IMR-90 (cell line): Measurements from ENCODE around the gene PPBP. TPM values are rescaled to one million over a fixed set of nuclear protein-coding genes. Genes with fewer than 3 reads are reported as not detected.

ENCODE experiments used
- ATAC-seq: fragments of 200-7000 bp; cut with Tn5 transposase; 2 replicates; pipeline ENCODE4 v1.9.1; 2020; ENCODE audit warnings: low read depth, mild to moderate bottlenecking, moderate library complexity
- BruUV-seq: library from RNA; stranded (reverse); fragments of 400-500 nt; replicated peaks from 2 replicates; lab custom pipeline; 2021; lab: Mats Ljungman, UMichigan
- CTCF ChIA-PET: fragments of 300-600 bp; formaldehyde crosslinking; extraction: SDS; loops from one replicate; lab custom pipeline; 2021; ENCODE audit warnings: antibody characterized with exemption; lab: Yijun Ruan, JAX
- POLR2A ChIA-PET: fragments of 300-600 bp; sonication (Branson Sonifier 250); formaldehyde crosslinking; loops from one replicate; lab custom pipeline; 2022; ENCODE audit warnings: antibody characterized with exemption; ENCODE audit not compliant: unreplicated experiment; lab: Charles Lee
- DNase-seq: peaks from one replicate; pipeline ENCODE4 v3.0.0; 2013
- H2AFZ ChIP-seq: replicated peaks from 2 replicates; pipeline ENCODE3; 2013; ENCODE audit warnings: low read length, mild to moderate bottlenecking; ENCODE audit not compliant: poor library complexity
- H2AK5ac ChIP-seq: 2 replicates; pipeline ENCODE4 v1.6.1; 2013; ENCODE audit warnings: low read depth, low read length, inconsistent platforms
- H2AK9ac ChIP-seq: replicated peaks from 2 replicates; pipeline ENCODE3; 2013; ENCODE audit warnings: mild to moderate bottlenecking, low read depth, low read length, moderate library complexity; ENCODE audit not compliant: poor library complexity
- H2BK120ac ChIP-seq: 2 replicates; pipeline ENCODE4 v1.6.1; 2013; ENCODE audit warnings: low read depth, low read length, inconsistent platforms
- H2BK15ac ChIP-seq: 3 replicates; pipeline ENCODE4 v1.6.1; 2013; ENCODE audit warnings: low read depth, low read length, inconsistent platforms
- H2BK20ac ChIP-seq: 2 replicates; pipeline ENCODE4 v1.6.1; 2013; ENCODE audit warnings: low read depth, mild to moderate bottlenecking, inconsistent platforms, low read length, moderate library complexity
- H2BK5ac ChIP-seq: 2 replicates; pipeline ENCODE4 v1.6.1; 2013; ENCODE audit warnings: mild to moderate bottlenecking, low read depth, low read length, inconsistent platforms; ENCODE audit not compliant: poor library complexity, severe bottlenecking
- H3K14ac ChIP-seq: replicated peaks from 2 replicates; pipeline ENCODE4 v1.6.1; 2013; ENCODE audit warnings: low read depth, low read length, inconsistent platforms
- H3K18ac ChIP-seq: 2 replicates; pipeline ENCODE4 v1.6.1; 2013; ENCODE audit warnings: low read depth, low read length, control low read depth
- H3K23ac ChIP-seq: 2 replicates; pipeline ENCODE4 v1.6.1; 2013; ENCODE audit warnings: low read depth, low read length, inconsistent platforms
- H3K27ac ChIP-seq: 2 replicates; pipeline ENCODE4 v1.5.1; 2013; ENCODE audit warnings: mild to moderate bottlenecking, control low read depth, low read length; ENCODE audit not compliant: insufficient read depth
- H3K27me3 ChIP-seq: 2 replicates; pipeline ENCODE4 v1.6.1; 2013; ENCODE audit warnings: low read length; ENCODE audit not compliant: control insufficient read depth, insufficient read depth
- H3K36me3 ChIP-seq: 2 replicates; pipeline ENCODE4 v1.6.1; 2013; ENCODE audit warnings: low read length, mixed read lengths; ENCODE audit not compliant: control insufficient read depth, insufficient read depth
- H3K4ac ChIP-seq: 2 replicates; pipeline ENCODE4 v1.6.1; 2013; ENCODE audit warnings: low read depth, low read length, inconsistent platforms
- H3K4me1 ChIP-seq: 2 replicates; pipeline ENCODE4 v1.6.1; 2013; ENCODE audit warnings: low read length, mixed read lengths; ENCODE audit not compliant: control insufficient read depth, insufficient read depth
- H3K4me2 ChIP-seq: 2 replicates; pipeline ENCODE4 v1.6.1; 2013; ENCODE audit warnings: low read depth, mild to moderate bottlenecking, control low read depth, low read length, moderate library complexity
- H3K4me3 ChIP-seq: 2 replicates; pipeline ENCODE4 v1.5.1; 2013; ENCODE audit warnings: low read depth, mild to moderate bottlenecking, control low read depth, low read length, moderate library complexity; ENCODE audit not compliant: insufficient read depth
- H3K56ac ChIP-seq: 2 replicates; pipeline ENCODE4 v1.6.1; 2013; ENCODE audit warnings: low read length, inconsistent platforms; ENCODE audit not compliant: insufficient read depth; ENCODE audit errors: extremely low read depth
- H3K79me1 ChIP-seq, 2 experiments: 2 replicates each; pipeline ENCODE4 v1.6.1; 2013; ENCODE audit warnings: low read length in 2 of 2, inconsistent platforms in 1 of 2, low read depth in 1 of 2
- H3K9ac ChIP-seq: 2 replicates; pipeline ENCODE4 v1.6.1; 2013; ENCODE audit warnings: low read depth, low read length, control low read depth
- H3K9me1 ChIP-seq: 2 replicates; pipeline ENCODE4 v1.6.1; 2013; ENCODE audit warnings: low read length, inconsistent platforms; ENCODE audit not compliant: insufficient read depth
- H3K9me3 ChIP-seq: 2 replicates; pipeline ENCODE4 v1.6.1; 2013; ENCODE audit warnings: low read length; ENCODE audit not compliant: control insufficient read depth, insufficient read depth
- H4K20me1 ChIP-seq: 2 replicates; pipeline ENCODE4 v1.6.1; 2013; ENCODE audit warnings: low read length, inconsistent platforms; ENCODE audit not compliant: insufficient read depth
- H4K5ac ChIP-seq: 2 replicates; pipeline ENCODE4 v1.6.1; 2013; ENCODE audit warnings: mild to moderate bottlenecking, low read depth, low read length, control low read depth
- H4K8ac ChIP-seq, 2 experiments: 2 replicates each; pipeline ENCODE4 v1.6.1; 2013; ENCODE audit warnings: low read depth in 2 of 2, low read length in 2 of 2, control low read depth in 1 of 2, inconsistent platforms in 1 of 2
- H4K91ac ChIP-seq: 2 replicates; pipeline ENCODE4 v1.6.1; 2013; ENCODE audit warnings: low read depth, low read length, inconsistent platforms; ENCODE audit not compliant: insufficient read depth
- BHLHE40 ChIP-seq: fragments of 150-350 bp; IDR thresholded peaks from 2 replicates; pipeline ENCODE4 v1.6.1; 2016; ENCODE audit warnings: mild to moderate bottlenecking, low read depth, low read length
- CEBPB ChIP-seq: IDR thresholded peaks from 2 replicates; pipeline ENCODE4 v1.6.1; 2012; ENCODE audit warnings: low read depth, low read length, improper control_type of control experiment
- CHD1 ChIP-seq: IDR thresholded peaks from 2 replicates; pipeline ENCODE4 v1.6.1; 2012; ENCODE audit warnings: low read depth, low read length, improper control_type of control experiment
- ELK1 ChIP-seq: fragments of 150-350 bp; IDR thresholded peaks from 2 replicates; pipeline ENCODE4 v1.6.1; 2016; ENCODE audit warnings: low read depth, mild to moderate bottlenecking, low read length, moderate library complexity, borderline replicate concordance
- FOS ChIP-seq: fragments of 150-350 bp; IDR thresholded peaks from 2 replicates; pipeline ENCODE4 v1.6.1; 2016; ENCODE audit warnings: low read depth, low read length
- MAFK ChIP-seq: IDR thresholded peaks from 2 replicates; pipeline ENCODE4 v1.6.1; 2012; ENCODE audit warnings: low read depth, low read length, improper control_type of control experiment
- MAZ ChIP-seq: IDR thresholded peaks from 2 replicates; pipeline ENCODE4 v1.6.1; 2012; ENCODE audit warnings: low read depth, mild to moderate bottlenecking, low read length, improper control_type of control experiment, moderate library complexity, borderline replicate concordance
- NFE2L2 ChIP-seq: fragments of 150-350 bp; IDR thresholded peaks from 2 replicates; pipeline ENCODE4 v1.6.1; 2016; ENCODE audit warnings: low read depth, mild to moderate bottlenecking, low read length
- POLR2A ChIP-seq: IDR thresholded peaks from 2 replicates; pipeline ENCODE4 v1.6.1; 2012; ENCODE audit warnings: mild to moderate bottlenecking, low read depth, low read length
- RCOR1 ChIP-seq: IDR thresholded peaks from 2 replicates; pipeline ENCODE4 v1.6.1; 2012; ENCODE audit warnings: mild to moderate bottlenecking, low read length, improper control_type of control experiment; ENCODE audit not compliant: insufficient replicate concordance
- WGBS, 2 experiments: methylation state at CpG; one replicate each; pipeline versions ENCODE4 v1.1.5 to v1.1.7; 2013; ENCODE audit warnings: missing lambda C conversion rate in 2 of 2; ENCODE audit not compliant: insufficient read length in 1 of 2; ENCODE audit errors: extremely low coverage in 2 of 2; 5-methylcytosine and 5-hydroxymethylcytosine counted together
- dilution Hi-C: fragments of 300-500 bp; cut with HindIII; formaldehyde crosslinking; loops from one replicate; pipeline ENCODE4 v1.14.3; 2018; ENCODE audit warnings: low sequenced_read_pairs; ENCODE audit not compliant: unreplicated experiment
- in situ Hi-C: fragments of 300-500 bp; cut with MboI; formaldehyde crosslinking; loops from 3 replicates; pipeline ENCODE4 v1.14.3; 2019; ENCODE audit warnings: low sequenced_read_pairs, inconsistent platforms, mixed read lengths
- intact Hi-C: fragments of 100-400 bp; cut with micrococcal nuclease; formaldehyde crosslinking; loops from 2 replicates; pipeline ENCODE4 v1.10.0; 2022
- polyA plus RNA-seq, 3 experiments: library from polyadenylated mRNA; depleted of rRNA; stranded (reverse); fragments of >200 nt; gene quantifications; 2 replicates each; pipeline ENCODE4 v1.2.3, GENCODE V29; 2012; ENCODE audit warnings: low replicate concordance in 1 of 3
- total RNA-seq: library from RNA; depleted of rRNA; stranded (reverse); fragments of >200 nt; gene quantifications from 2 replicates; pipeline ENCODE4 v1.2.3, GENCODE V29; 2012
- TF ChIP-seq, protein P1 (sequence below): conservative IDR thresholded peaks from 2 replicates; pipeline ENCODE4 v1.5.1; 2012; ENCODE audit warnings: mild to moderate bottlenecking, low read depth, low read length, improper control_type of control experiment
- TF ChIP-seq, protein P2 (sequence below): fragments of 150-350 bp; IDR thresholded peaks from 2 replicates; pipeline ENCODE4 v1.6.1; 2017; ENCODE audit warnings: mild to moderate bottlenecking, antibody characterized with exemption, low read length, low read depth

Gene PPBP
- total and polyA plus RNA-seq, 2 of the 4 experiments (the other 2 are of a cell fraction) = not detected

DNA sequence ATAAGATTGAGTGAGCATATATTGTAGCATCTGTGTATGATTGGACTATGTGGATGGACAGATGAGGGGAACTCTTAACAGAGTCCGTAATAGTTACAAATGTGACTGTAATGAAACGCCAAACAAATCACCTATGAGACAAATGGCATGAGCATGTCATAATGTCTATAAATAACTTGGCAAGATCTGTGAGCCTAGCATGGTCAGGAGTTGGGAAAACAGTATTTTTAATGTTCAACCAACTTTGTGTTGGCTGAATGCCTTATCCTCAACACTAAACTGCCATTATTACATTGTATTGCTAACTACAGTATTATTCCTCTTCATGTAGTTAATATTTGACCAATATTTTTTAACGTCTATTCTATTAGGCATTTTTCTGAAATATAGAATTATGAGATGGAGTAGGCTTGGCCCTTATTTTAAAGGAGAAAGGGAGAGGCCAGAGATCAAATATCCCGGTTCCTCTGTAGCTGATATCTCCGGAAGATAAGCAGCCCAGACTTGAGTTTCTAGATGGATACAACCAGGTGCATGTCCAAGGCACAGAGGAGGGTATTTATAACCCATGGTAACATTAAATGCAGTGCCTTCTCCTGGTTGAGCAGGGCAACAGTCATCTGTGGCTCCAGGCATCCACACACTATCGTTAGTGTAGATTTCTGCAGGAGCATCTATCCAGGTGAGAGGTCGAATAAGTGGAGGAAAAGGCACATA is 38.8 kb downstream of the PPBP start:
- no peak overlapping the region for H3K9ac ChIP-seq
- POLR2A ChIA-PET = no interaction called here
- BruUV-seq = no TSS peak

More for the DNA sequence above, 38.8 kb downstream of the PPBP start:
- H3K27ac ChIP-seq = no peak overlapping the region
- no peak for TF ChIP-seq NFE2L2
- TF ChIP-seq FOS = no peak
- no peak for TF ChIP-seq MAZ
- TF ChIP-seq BHLHE40 = no peak
- no peak for TF ChIP-seq ELK1
- no peak for TF ChIP-seq CEBPB
- no peak for TF ChIP-seq MAFK
- no peak for TF ChIP-seq RCOR1
- TF ChIP-seq, protein P1, sequence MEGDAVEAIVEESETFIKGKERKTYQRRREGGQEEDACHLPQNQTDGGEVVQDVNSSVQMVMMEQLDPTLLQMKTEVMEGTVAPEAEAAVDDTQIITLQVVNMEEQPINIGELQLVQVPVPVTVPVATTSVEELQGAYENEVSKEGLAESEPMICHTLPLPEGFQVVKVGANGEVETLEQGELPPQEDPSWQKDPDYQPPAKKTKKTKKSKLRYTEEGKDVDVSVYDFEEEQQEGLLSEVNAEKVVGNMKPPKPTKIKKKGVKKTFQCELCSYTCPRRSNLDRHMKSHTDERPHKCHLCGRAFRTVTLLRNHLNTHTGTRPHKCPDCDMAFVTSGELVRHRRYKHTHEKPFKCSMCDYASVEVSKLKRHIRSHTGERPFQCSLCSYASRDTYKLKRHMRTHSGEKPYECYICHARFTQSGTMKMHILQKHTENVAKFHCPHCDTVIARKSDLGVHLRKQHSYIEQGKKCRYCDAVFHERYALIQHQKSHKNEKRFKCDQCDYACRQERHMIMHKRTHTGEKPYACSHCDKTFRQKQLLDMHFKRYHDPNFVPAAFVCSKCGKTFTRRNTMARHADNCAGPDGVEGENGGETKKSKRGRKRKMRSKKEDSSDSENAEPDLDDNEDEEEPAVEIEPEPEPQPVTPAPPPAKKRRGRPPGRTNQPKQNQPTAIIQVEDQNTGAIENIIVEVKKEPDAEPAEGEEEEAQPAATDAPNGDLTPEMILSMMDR = no peak
- no peak for TF ChIP-seq CHD1
- TF ChIP-seq, protein P2, sequence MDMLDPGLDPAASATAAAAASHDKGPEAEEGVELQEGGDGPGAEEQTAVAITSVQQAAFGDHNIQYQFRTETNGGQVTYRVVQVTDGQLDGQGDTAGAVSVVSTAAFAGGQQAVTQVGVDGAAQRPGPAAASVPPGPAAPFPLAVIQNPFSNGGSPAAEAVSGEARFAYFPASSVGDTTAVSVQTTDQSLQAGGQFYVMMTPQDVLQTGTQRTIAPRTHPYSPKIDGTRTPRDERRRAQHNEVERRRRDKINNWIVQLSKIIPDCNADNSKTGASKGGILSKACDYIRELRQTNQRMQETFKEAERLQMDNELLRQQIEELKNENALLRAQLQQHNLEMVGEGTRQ = no peak
- no peak for TF ChIP-seq POLR2A
- no peak overlapping the region for H2BK15ac ChIP-seq
- no peak for ATAC-seq
- no peak overlapping the region for H3K56ac ChIP-seq
- no peak overlapping the region for H3K18ac ChIP-seq
- H3K23ac ChIP-seq = no peak overlapping the region
- no peak overlapping the region for H2BK5ac ChIP-seq
- no peak for DNase-seq
- in situ Hi-C loops (no loop called here), dilution Hi-C loops (no loop called here), intact Hi-C loops (no loop called here)
- no peak overlapping the region for H3K4me3 ChIP-seq
- no peaks in the 10 kb centered on the region for H3K36me3 ChIP-seq
- no peak overlapping the region for H4K91ac ChIP-seq
- no peaks in the 10 kb centered on the region for H3K79me1 ChIP-seq
- no peaks in the 10 kb centered on the region for H3K4me1 ChIP-seq
- H3K4ac ChIP-seq = no peak overlapping the region
- H2BK120ac ChIP-seq = no peak overlapping the region
- H3K14ac ChIP-seq = no peak overlapping the region
- H4K5ac ChIP-seq = no peak overlapping the region
- no peak overlapping the region for H2AK5ac ChIP-seq
- no peak overlapping the region for H2BK20ac ChIP-seq
- H2AFZ ChIP-seq = no peak overlapping the region
- no CpG with 5 or more reads among the region's 7 CpGs for whole genome bisulfite sequencing, 2 experiments
- H3K4me2 ChIP-seq = no peak overlapping the region
- no peak overlapping the region for H2AK9ac ChIP-seq
- peaks cover 28% of the 10 kb centered on the region for H3K27me3 ChIP-seq
- H4K20me1 ChIP-seq = no peaks in the 10 kb centered on the region
- H3K9me3 ChIP-seq = no peaks in the 10 kb centered on the region
- H3K9me1 ChIP-seq = no peaks in the 10 kb centered on the region
- CTCF ChIA-PET = no interaction called here
- H4K8ac ChIP-seq = no peak overlapping the region
